Heart left ventricle (tissue), 16 donors: ENCODE results near the gene KCTD15. TPM values are rescaled to one million over a fixed set of nuclear protein-coding genes. Genes with fewer than 3 reads are reported as not detected.
A peak's percentile ranks its signal among the peaks of the same experiment; 100 is the strongest.

Source experiments
- ATAC-seq, 4 donors: fragments of 200-7000 bp; cut with Tn5 transposase; one replicate each; pipeline ENCODE4 v1.9.1; 2020 to 2022; ENCODE audit warnings: moderate library complexity in 4 of 4, mild to moderate bottlenecking in 3 of 4, moderate number of reproducible peaks in 1 of 4
- DNase-seq, 5 donors: peaks; one replicate each; pipeline ENCODE4 v3.0.0-alpha.2; 2020
- H3K27ac ChIP-seq, 12 donors: fragments of 200-600 bp; sonication (generic) in 4 of 12; one replicate each; pipeline versions ENCODE4 v1.5.0 to v1.8.0; 2016 to 2022; ENCODE audit warnings: mild to moderate bottlenecking in 2 of 12
- H3K27me3 ChIP-seq, 9 donors: fragments of 200-600 bp; sonication (generic) in 2 of 9; one replicate each; pipeline versions ENCODE4 v1.5.1 to v1.8.0; 2016 to 2022; ENCODE audit warnings: mild to moderate bottlenecking in 3 of 9
- H3K36me3 ChIP-seq, 9 donors: fragments of 200-600 bp; sonication (generic) in 2 of 9; one replicate each; pipeline versions ENCODE4 v1.5.0 to v1.8.0; 2018 to 2022; ENCODE audit warnings: mild to moderate bottlenecking in 2 of 9
- H3K4me1 ChIP-seq, 12 donors: fragments of 200-600 bp; sonication (generic) in 4 of 12; one replicate each; pipeline versions ENCODE4 v1.5.0 to v1.8.0; 2016 to 2022; ENCODE audit warnings: mild to moderate bottlenecking in 3 of 12
- H3K4me3 ChIP-seq, 12 donors: fragments of 200-600 bp; sonication (generic) in 4 of 12; one replicate each; pipeline versions ENCODE4 v1.5.0 to v1.8.0; 2017 to 2022; ENCODE audit warnings: mild to moderate bottlenecking in 9 of 12, moderate library complexity in 4 of 12
- H3K9me3 ChIP-seq, 12 donors: fragments of 200-600 bp; sonication (generic) in 4 of 12; one replicate each; pipeline versions ENCODE4 v1.5.0 to v1.8.0; 2016 to 2022; ENCODE audit warnings: mild to moderate bottlenecking in 1 of 12
- POLR2A ChIP-seq, 2 donors: fragments of 450-650 bp; IDR thresholded peaks; one replicate each; pipeline ENCODE4 v1.6.1; 2017; ENCODE audit warnings: antibody characterized with exemption in 2 of 2, mild to moderate bottlenecking in 2 of 2, moderate library complexity in 2 of 2
- WGBS, 4 donors: extraction: QIAGEN DNeasy Blood & Tissue Kit in 2 of 4; methylation state at CpG; one replicate each; pipeline versions ENCODE4 v1.1.5 to v1.1.7; 2013 to 2018; 5-methylcytosine and 5-hydroxymethylcytosine counted together
- intact Hi-C, 10 donors: fragments of 100-400 bp; cut with DNase I; formaldehyde crosslinking; loops; one replicate each; pipeline versions ENCODE4 v1.11.1 to v1.14.2; 2022
- polyA plus RNA-seq, 2 donors: library from polyadenylated mRNA; stranded (reverse); fragments of 200-250 nt; gene quantifications; one replicate each; pipeline ENCODE4 v1.2.3, GENCODE V29; 2013
- total RNA-seq, 9 donors: library from RNA; depleted of rRNA in 2 of 9; stranded (reverse); fragments of >200 nt in 2 of 9; fragmentation: NEBNext Ultra II Directional in 3 of 9; extraction: Animal tissue kit (Norgen Biotek cat#: 25700) in 3 of 9; gene quantifications; one replicate each; pipeline versions ENCODE4 v1.1.0 to v1.2.4, GENCODE V29; 2016 to 2023
- TF ChIP-seq, protein P1 (sequence below), 12 donors: fragments of 200-600 bp; sonication (generic) in 4 of 12; IDR thresholded peaks; one replicate each; pipeline versions ENCODE4 v1.5.0 to v1.8.0; 2018 to 2022; ENCODE audit warnings: antibody characterized with exemption in 12 of 12, mild to moderate bottlenecking in 5 of 12
- donor health status: ischemic (EF 13 %, LVEDD 7.1; RV severe dilation, severe dysfunction).
- donor health status: healthy with polysubstance abuse.
- donor health status: DM: no; HTN: yes; CAD: no.
- donor health status: DM: no; HTN: no; CAD: no.
- donor health status: ischemic (EF 25% LVEDD 6.9; RV normal size, moderate dysfunction).
- donor health status: ischemic (EF 25% LVEDD 5.7; RV mildly dilated, moderate dysfunction).
- donor health status: healthy.
- donor health status: DM: yes; HTN: yes; CAD: no.
- donor health status: ischemic (EF 35%, LVEDD 5.7; RV mildly dilated, moderate dysfunction).
- donor health status: nonischemic (EF 11% LVEDD 7.7; RV severe dilation, severe dysfunction).
- donor health status: DM: yes; HTN: yes; CAD: no.
- donor health status: PGD.
- donor health status: ischemic (EF 29% LVEDD 5.4; RV normal size, mild dysfunction).
- donor health status: nonischemic (EF 23%, LVEDD 6.1; RV moderate dilation, normal function).

The KCTD15 gene
- total and polyA plus RNA-seq, 11 donors: 5.4 to 36.9 (median 9.8) TPM

DNA sequence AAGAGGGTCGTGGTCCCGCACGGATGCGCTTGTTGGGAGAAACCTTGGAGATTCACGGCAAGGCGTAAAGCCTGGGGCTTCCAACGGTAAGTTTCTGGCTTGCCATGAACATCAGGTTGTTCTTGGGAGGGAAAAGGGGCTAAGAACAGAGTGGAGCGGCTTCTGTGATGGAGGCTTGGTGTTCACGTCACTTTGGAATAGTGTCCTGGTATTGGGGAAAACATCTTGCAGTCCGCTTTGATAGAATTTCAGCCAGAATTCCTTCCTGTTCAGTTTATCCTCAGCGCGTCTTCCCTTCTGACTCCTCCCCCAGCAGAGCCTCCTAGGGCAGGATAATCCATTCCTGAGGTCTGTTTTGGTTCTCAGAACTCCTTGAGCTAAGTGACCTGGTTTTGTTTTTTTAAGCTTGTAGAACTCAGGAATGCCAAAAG is 2.0 kb downstream of the KCTD15 start:
- TF ChIP-seq, protein P1, sequence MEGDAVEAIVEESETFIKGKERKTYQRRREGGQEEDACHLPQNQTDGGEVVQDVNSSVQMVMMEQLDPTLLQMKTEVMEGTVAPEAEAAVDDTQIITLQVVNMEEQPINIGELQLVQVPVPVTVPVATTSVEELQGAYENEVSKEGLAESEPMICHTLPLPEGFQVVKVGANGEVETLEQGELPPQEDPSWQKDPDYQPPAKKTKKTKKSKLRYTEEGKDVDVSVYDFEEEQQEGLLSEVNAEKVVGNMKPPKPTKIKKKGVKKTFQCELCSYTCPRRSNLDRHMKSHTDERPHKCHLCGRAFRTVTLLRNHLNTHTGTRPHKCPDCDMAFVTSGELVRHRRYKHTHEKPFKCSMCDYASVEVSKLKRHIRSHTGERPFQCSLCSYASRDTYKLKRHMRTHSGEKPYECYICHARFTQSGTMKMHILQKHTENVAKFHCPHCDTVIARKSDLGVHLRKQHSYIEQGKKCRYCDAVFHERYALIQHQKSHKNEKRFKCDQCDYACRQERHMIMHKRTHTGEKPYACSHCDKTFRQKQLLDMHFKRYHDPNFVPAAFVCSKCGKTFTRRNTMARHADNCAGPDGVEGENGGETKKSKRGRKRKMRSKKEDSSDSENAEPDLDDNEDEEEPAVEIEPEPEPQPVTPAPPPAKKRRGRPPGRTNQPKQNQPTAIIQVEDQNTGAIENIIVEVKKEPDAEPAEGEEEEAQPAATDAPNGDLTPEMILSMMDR (IDR thresholded peaks at IDR 0.05): no peak
- no peak for TF ChIP-seq POLR2A (IDR thresholded peaks at IDR 0.05)
- H3K4me3 ChIP-seq: peak overlapping the region; percentile 65 to 97 (median 86)
- H3K4me1 ChIP-seq: peaks cover 0 to 45% (median 15%) of the 10 kb centered on the region in 12 donors
- peaks cover 0 to 10% (median 0%) of the 10 kb centered on the region in 9 donors for H3K27me3 ChIP-seq
- peaks cover 0 to 37% (median 22%) of the 10 kb centered on the region in 9 donors for H3K36me3 ChIP-seq
- ATAC-seq (no peak), DNase-seq (no peak)
- peak overlapping the region in 11 of 12 donors; percentile 88 to 100 (median 98) for H3K27ac ChIP-seq
- WGBS, 4 donors: 32 to 46% (median 41%) methylated on average over 12 of the region's 12 CpGs
- intact Hi-C loops: loop anchor here in 7 of 10 donors (2.0 to 10.0 kb wide), 7 partner anchors 20 to 199 kb away; no protein-coding TSS in a partner anchor
- no peaks in the 10 kb centered on the region for H3K9me3 ChIP-seq

DNA sequence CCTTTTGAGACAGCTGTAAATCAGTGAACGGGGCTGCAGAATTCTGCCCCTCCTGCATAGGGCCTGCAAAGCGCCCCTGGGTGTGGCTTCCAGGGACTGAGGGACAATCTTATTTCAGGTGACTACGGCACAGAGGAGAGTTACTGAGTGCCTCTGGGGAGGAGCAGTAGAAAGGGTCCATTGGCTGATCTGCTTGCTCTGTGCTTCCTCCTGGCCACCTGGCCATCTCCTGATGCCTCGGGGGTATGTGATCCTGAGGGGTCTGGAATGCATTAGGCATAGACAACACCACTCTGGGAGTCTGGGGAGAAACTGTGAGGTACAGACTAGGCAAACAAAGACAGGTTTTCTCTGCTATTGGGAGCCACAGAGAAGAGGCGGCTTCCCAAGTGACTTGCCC is 2.8 kb downstream of the KCTD15 start:
- peak overlapping the region in 7 of 12 donors; percentile 70 to 97 (median 88) for H3K4me3 ChIP-seq
- no peak for DNase-seq

DNA sequence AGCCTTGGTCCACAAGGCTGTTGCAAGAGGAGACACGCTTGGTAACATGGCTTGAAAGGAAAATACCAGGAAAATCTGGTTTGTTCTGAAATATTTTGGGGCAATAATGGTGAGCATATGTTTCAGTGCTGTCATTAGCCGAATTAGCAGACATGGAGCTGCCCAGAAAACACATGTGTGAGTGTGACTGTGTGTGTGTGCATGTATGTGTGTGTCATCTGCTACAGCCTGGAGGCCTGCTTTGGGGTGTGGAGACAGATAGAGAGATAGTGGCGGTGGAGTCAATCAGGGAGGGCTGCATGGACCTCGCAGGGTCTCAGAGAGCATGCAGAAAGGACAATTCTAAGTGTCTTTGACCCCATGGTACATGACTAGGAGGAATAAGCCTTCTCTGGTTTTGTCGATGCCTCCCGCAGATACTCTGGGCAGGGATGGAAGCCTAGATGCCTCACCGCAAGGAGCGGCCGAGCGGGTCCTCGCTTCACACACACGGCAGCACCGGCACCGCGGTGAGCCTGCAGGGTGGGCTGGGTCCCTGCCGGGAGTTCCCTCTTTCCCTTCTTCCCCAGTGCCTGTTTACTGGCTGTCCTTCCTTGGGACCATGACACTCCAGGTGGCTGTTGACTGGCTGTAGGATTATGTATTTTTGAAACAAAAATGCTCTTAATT is 3.5 kb downstream of the KCTD15 start:
- intact Hi-C loops: no loop called here
- H3K27ac ChIP-seq: peak overlapping the region in 2 of 12 donors; percentile 96 to 99
- 93 to 94% (median 93%) methylated on average over 16 of the region's 16 CpGs for WGBS, 4 donors
- no peaks in the 10 kb centered on the region for H3K9me3 ChIP-seq
- peaks cover 0 to 50% (median 13%) of the 10 kb centered on the region in 12 donors for H3K4me1 ChIP-seq
- ATAC-seq (no peak), DNase-seq (peak in 1 of 5 donors; percentile 2)
- TF ChIP-seq POLR2A (IDR thresholded peaks at IDR 0.05): no peak
- TF ChIP-seq, protein P1 (IDR thresholded peaks at IDR 0.05): no peak
- peak overlapping the region in 1 of 12 donors; percentile 88 for H3K4me3 ChIP-seq
- H3K27me3 ChIP-seq: peaks cover 0 to 7% (median 0%) of the 10 kb centered on the region in 9 donors
- peaks cover 0 to 48% (median 30%) of the 10 kb centered on the region in 9 donors for H3K36me3 ChIP-seq

More for the DNA sequence above, 2.8 kb downstream of the KCTD15 start:
- Histone ChIP-seq H3K4me1 (peaks cover 0 to 48% (median 15%) of the 10 kb centered on the region in 12 donors), H3K27me3 (peaks cover 0 to 10% (median 0%) of the 10 kb centered on the region in 9 donors), H3K36me3 (peaks cover 0 to 42% (median 23%) of the 10 kb centered on the region in 9 donors), H3K9me3 (no peaks in the 10 kb centered on the region), H3K27ac (peak overlapping the region in 5 of 12 donors; percentile 96 to 100 (median 99))
- no peak for ATAC-seq
- WGBS, 4 donors: 84 to 88% (median 86%) methylated on average over 5 of the region's 5 CpGs
- no peak for TF ChIP-seq POLR2A (IDR thresholded peaks at IDR 0.05)
- TF ChIP-seq, protein P1 (IDR thresholded peaks at IDR 0.05): no peak
- intact Hi-C loops: loop anchor here in 7 of 10 donors (2.0 to 10.0 kb wide), 7 partner anchors 19 to 198 kb away; no protein-coding TSS in a partner anchor

DNA sequence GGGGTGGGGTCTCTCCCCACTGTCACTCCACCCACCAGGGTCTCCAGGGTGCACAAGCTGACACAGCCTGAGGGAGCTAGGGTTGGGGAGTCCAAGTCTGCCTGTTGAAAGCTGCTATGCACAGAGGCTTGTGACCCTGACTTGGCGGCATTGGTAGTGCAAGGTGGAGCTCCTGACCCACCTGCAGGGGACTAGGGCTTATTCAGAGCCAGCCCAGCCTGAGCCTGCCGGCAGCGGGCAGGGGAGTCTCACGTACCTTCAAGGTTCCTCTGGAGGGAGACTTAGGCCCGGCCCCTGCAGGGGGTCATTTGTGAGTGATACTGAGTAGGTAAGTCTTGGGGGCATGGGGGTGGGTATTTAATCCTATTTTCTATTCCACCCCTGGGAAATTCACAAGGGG is 4.7 kb downstream of the KCTD15 start:
- Histone ChIP-seq H3K27ac (no peak overlapping the region), H3K4me1 (peaks cover 0 to 56% (median 17%) of the 10 kb centered on the region in 12 donors), H3K9me3 (no peaks in the 10 kb centered on the region), H3K36me3 (peaks cover 0 to 53% (median 32%) of the 10 kb centered on the region in 9 donors), H3K4me3 (no peak overlapping the region), H3K27me3 (peaks cover 0 to 7% (median 0%) of the 10 kb centered on the region in 9 donors)
- no peak for DNase-seq
- intact Hi-C loops: no loop called here
- TF ChIP-seq POLR2A (IDR thresholded peaks at IDR 0.05): no peak
- TF ChIP-seq, protein P1 (IDR thresholded peaks at IDR 0.05): no peak
- 89 to 96% (median 95%) methylated on average over 4 to 5 of the region's 5 CpGs for WGBS, 4 donors
- ATAC-seq: no peak
